CD14-positive monocyte (primary cell): ENCODE results near the gene XPNPEP3. TPM values are rescaled to one million over a fixed set of nuclear protein-coding genes. Genes with fewer than 3 reads are reported as not detected.
"Not testable (repeated sequence)": the region's sequence is repeated elsewhere in the genome, so short reads cannot be mapped to it uniquely, and the experiment has no call there.

Experiments used
- DNase-seq, 3 donors: peaks; one replicate each; pipeline ENCODE4 v3.0.0-alpha.2; 2011 to 2022
- H2AFZ ChIP-seq: 2 replicates; pipeline ENCODE4 v1.6.0; 2012; ENCODE audit warnings: mild to moderate bottlenecking, low read depth, low read length, inconsistent platforms; ENCODE audit not compliant: insufficient read depth, poor library complexity, severe bottlenecking
- H3K27ac ChIP-seq, 2 donors: 1 replicate in 1 of 2; 2 replicates in 1 of 2; pipeline ENCODE4 v1.5.1; 2012 to 2013; ENCODE audit warnings: low read length in 2 of 2, control low read depth in 1 of 2, inconsistent platforms in 1 of 2, low read depth in 1 of 2, mild to moderate bottlenecking in 1 of 2
- H3K27me3 ChIP-seq, 2 donors: one replicate each; pipeline versions ENCODE4 v1.6.0 to v1.6.1; 2011 to 2013; ENCODE audit warnings: low read length in 2 of 2; ENCODE audit not compliant: control insufficient read depth in 2 of 2, insufficient read depth in 2 of 2
- H3K36me3 ChIP-seq, 2 donors: replicated peaks in 1 of 2; 1 replicate in 1 of 2; 2 replicates in 1 of 2; pipeline versions ENCODE4 v1.5.1 to v1.6.1; 2012 to 2013; ENCODE audit warnings: low read length in 2 of 2, control low read depth in 1 of 2, inconsistent platforms in 1 of 2, mild to moderate bottlenecking in 1 of 2; ENCODE audit not compliant: insufficient read depth in 2 of 2, control insufficient read depth in 1 of 2
- H3K4me1 ChIP-seq, 2 donors: 1 replicate in 1 of 2; 2 replicates in 1 of 2; pipeline versions ENCODE4 v1.5.1 to v1.6.1; 2012 to 2013; ENCODE audit warnings: low read length in 2 of 2, control low read depth in 1 of 2, inconsistent platforms in 1 of 2, mild to moderate bottlenecking in 1 of 2, moderate library complexity in 1 of 2; ENCODE audit not compliant: insufficient read depth in 2 of 2, control insufficient read depth in 1 of 2
- H3K4me2 ChIP-seq: replicated peaks from 2 replicates; pipeline ENCODE3; 2012; ENCODE audit warnings: low read length, moderate library complexity, mild to moderate bottlenecking; ENCODE audit not compliant: poor library complexity, severe bottlenecking; ENCODE audit errors: extremely low read depth
- H3K4me3 ChIP-seq, 3 experiments: fragments of 200-600 bp in 1 of 3; sonication (generic) in 1 of 3; replicated peaks in 1 of 3; 1 replicate in 2 of 3; 2 replicates in 1 of 3; pipeline ENCODE4 v1.5.1; 2011 to 2013; ENCODE audit warnings: low read length in 3 of 3, mild to moderate bottlenecking in 3 of 3, control low read depth in 2 of 3, low read depth in 2 of 3, inconsistent platforms in 1 of 3, moderate library complexity in 1 of 3
- H3K79me2 ChIP-seq: 2 replicates; pipeline ENCODE4 v1.6.0; 2012; ENCODE audit warnings: mild to moderate bottlenecking, control low read depth, inconsistent platforms, low read length, moderate library complexity; ENCODE audit not compliant: insufficient read depth
- H3K9ac ChIP-seq: 2 replicates; pipeline ENCODE4 v1.6.0; 2017; ENCODE audit warnings: low read length, mild to moderate bottlenecking; ENCODE audit not compliant: insufficient read depth, poor library complexity, severe bottlenecking
- H3K9me3 ChIP-seq, 2 donors: replicated peaks in 1 of 2; 1 replicate in 1 of 2; 2 replicates in 1 of 2; pipeline versions ENCODE4 v1.5.1 to v1.6.1; 2012 to 2013; ENCODE audit warnings: low read length in 2 of 2, control low read depth in 1 of 2; ENCODE audit not compliant: control insufficient read depth in 1 of 2, insufficient read depth in 1 of 2
- H4K20me1 ChIP-seq: 2 replicates; pipeline ENCODE4 v1.6.0; 2012; ENCODE audit warnings: mild to moderate bottlenecking, low read length, control low read depth, moderate library complexity; ENCODE audit not compliant: insufficient read depth
- H3K27ac Mint-ChIP-seq, 7 donors: one replicate each; pipeline ENCODE4 v1.8.0; 2020; ENCODE audit warnings: mild to moderate bottlenecking in 7 of 7, mixed read lengths in 7 of 7, moderate library complexity in 6 of 7, inconsistent platforms in 2 of 7
- H3K27me3 Mint-ChIP-seq, 3 donors: one replicate each; pipeline ENCODE4 v1.8.0; 2021 to 2022; ENCODE audit warnings: low read depth in 3 of 3, mild to moderate bottlenecking in 3 of 3, mixed read lengths in 3 of 3, moderate library complexity in 3 of 3, inconsistent platforms in 1 of 3
- H3K36me3 Mint-ChIP-seq, 2 donors: one replicate each; pipeline ENCODE4 v1.8.0; 2020; ENCODE audit warnings: mixed read lengths in 2 of 2, inconsistent platforms in 1 of 2, mild to moderate bottlenecking in 1 of 2
- H3K4me1 Mint-ChIP-seq: one replicate; pipeline ENCODE4 v1.8.0; 2020; ENCODE audit warnings: mild to moderate bottlenecking, mixed read lengths
- H3K4me3 Mint-ChIP-seq, 2 donors: one replicate each; pipeline ENCODE4 v1.8.0; 2020; ENCODE audit warnings: mild to moderate bottlenecking in 2 of 2, mixed read lengths in 2 of 2, moderate library complexity in 1 of 2
- H3K9me3 Mint-ChIP-seq, 7 donors: one replicate each; pipeline ENCODE4 v1.8.0; 2020 to 2022; ENCODE audit warnings: mixed read lengths in 7 of 7, mild to moderate bottlenecking in 6 of 7, moderate library complexity in 6 of 7, inconsistent platforms in 2 of 7
- CTCF ChIP-seq: fragments of 200-600 bp; IDR thresholded peaks from one replicate; pipeline ENCODE4 v1.8.0; 2022; ENCODE audit warnings: antibody characterized with exemption, mild to moderate bottlenecking
- WGBS: methylation state at CpG from one replicate; pipeline ENCODE4 v1.1.5; 2013; ENCODE audit warnings: missing lambda C conversion rate; ENCODE audit not compliant: insufficient coverage; 5-methylcytosine and 5-hydroxymethylcytosine counted together
- intact Hi-C, 2 donors: fragments of 100-400 bp; cut with micrococcal nuclease; formaldehyde crosslinking; loops; one replicate each; pipeline versions ENCODE4 v1.15.0 to v1.15.1; 2023
- polyA plus RNA-seq, 3 donors: library from polyadenylated mRNA; depleted of rRNA in 1 of 3; unstranded in 2 of 3; stranded (reverse) in 1 of 3; fragments of 300-500 nt in 2 of 3; fragments of >200 nt in 1 of 3; fragmentation: Illumina TruSeq in 2 of 3; gene quantifications; 1 replicate in 2 of 3; 2 replicates in 1 of 3; pipeline ENCODE4 v1.2.3, GENCODE V29; 2012 to 2021

Gene XPNPEP3
- polyA plus RNA-seq, 3 donors = 3.6 to 9.4 (median 7.3) TPM

GRCh38 chr22:40862537-40862936 is 5.6 kb downstream of the XPNPEP3 start:
- Histone ChIP-seq H3K4me2 (no peak overlapping the region), H2AFZ (no peak overlapping the region), H3K27me3 (no peaks in the 10 kb centered on the region), H3K4me1 (peaks cover 13 to 16% of the 10 kb centered on the region in 2 donors), H3K9me3 (no peaks in the 10 kb centered on the region), H3K27ac (no peak overlapping the region), H3K79me2 (peaks cover 35% of the 10 kb centered on the region), H3K4me3 (no peak overlapping the region), H3K9ac (no peak overlapping the region), H4K20me1 (no peaks in the 10 kb centered on the region), H3K36me3 (peaks cover 0 to 8% of the 10 kb centered on the region in 2 donors)
- DNase-seq = no peak
- Mint-ChIP-seq H3K9me3 (no peaks in the 10 kb centered on the region), H3K4me3 (no peak overlapping the region), H3K36me3 (peaks cover 4 to 7% of the 10 kb centered on the region in 2 donors), H3K4me1 (peaks cover 17% of the 10 kb centered on the region), H3K27me3 (no peaks in the 10 kb centered on the region), H3K27ac (no peak overlapping the region)
- intact Hi-C loops = no loop called here
- TF ChIP-seq CTCF = no peak
- no CpG with 5 or more reads among the region's 2 CpGs for WGBS

- Mint-ChIP-seq H3K4me1 (peaks cover 10% of the 10 kb centered on the region), H3K27me3 (no peaks in the 10 kb centered on the region), H3K36me3 (peaks cover 6 to 7% of the 10 kb centered on the region in 2 donors), H3K4me3 (no peak overlapping the region), H3K27ac (peak overlapping the region in 1 of 7 donors; percentile 28), H3K9me3 (no peaks in the 10 kb centered on the region)
- Histone ChIP-seq H3K4me1 (peaks cover 8 to 10% of the 10 kb centered on the region in 2 donors), H3K27ac (no peak overlapping the region), H3K36me3 (peaks cover 6 to 17% of the 10 kb centered on the region in 2 donors), H3K9ac (no peak overlapping the region), H3K79me2 (peaks cover 9% of the 10 kb centered on the region), H3K4me2 (no peak overlapping the region), H3K9me3 (no peaks in the 10 kb centered on the region), H2AFZ (no peak overlapping the region), H4K20me1 (no peaks in the 10 kb centered on the region), H3K4me3 (no peak overlapping the region), H3K27me3 (no peaks in the 10 kb centered on the region)
- no peak for TF ChIP-seq CTCF
- no CpG with 5 or more reads among the region's 2 CpGs for WGBS
- no peak for DNase-seq
- intact Hi-C loops = no loop called here
Measured at GRCh38 chr22:40867109-40867508, 10.2 kb downstream of the XPNPEP3 start.

GRCh38 chr22:40868379-40868778 is 11.4 kb downstream of the XPNPEP3 start:
- H3K79me2 ChIP-seq, H3K9me3 Mint-ChIP-seq, H3K4me3 Mint-ChIP-seq, H3K4me2 ChIP-seq, H3K9me3 ChIP-seq, H3K27me3 ChIP-seq, H3K27ac ChIP-seq, H3K4me3 ChIP-seq, H3K36me3 Mint-ChIP-seq, intact Hi-C loops, DNase-seq, H3K9ac ChIP-seq, H3K27me3 Mint-ChIP-seq, H2AFZ ChIP-seq, H3K4me1 Mint-ChIP-seq, H4K20me1 ChIP-seq: not testable (repeated sequence)
- 95% methylated on average over 4 of the region's 6 CpGs for WGBS
- H3K4me1 ChIP-seq = peaks cover 8 to 10% of the 10 kb centered on the region in 2 donors
- peaks cover 6 to 17% of the 10 kb centered on the region in 2 donors for H3K36me3 ChIP-seq
- peak overlapping the region in 1 of 7 donors; percentile 21 for H3K27ac Mint-ChIP-seq
